ENCODE measurements around the gene ACSM4.
"Not testable (repeated sequence)": the region's sequence is repeated elsewhere in the genome, so short reads cannot be mapped to it uniquely, and the experiment has no call there.

The ACSM4 gene, protein sequence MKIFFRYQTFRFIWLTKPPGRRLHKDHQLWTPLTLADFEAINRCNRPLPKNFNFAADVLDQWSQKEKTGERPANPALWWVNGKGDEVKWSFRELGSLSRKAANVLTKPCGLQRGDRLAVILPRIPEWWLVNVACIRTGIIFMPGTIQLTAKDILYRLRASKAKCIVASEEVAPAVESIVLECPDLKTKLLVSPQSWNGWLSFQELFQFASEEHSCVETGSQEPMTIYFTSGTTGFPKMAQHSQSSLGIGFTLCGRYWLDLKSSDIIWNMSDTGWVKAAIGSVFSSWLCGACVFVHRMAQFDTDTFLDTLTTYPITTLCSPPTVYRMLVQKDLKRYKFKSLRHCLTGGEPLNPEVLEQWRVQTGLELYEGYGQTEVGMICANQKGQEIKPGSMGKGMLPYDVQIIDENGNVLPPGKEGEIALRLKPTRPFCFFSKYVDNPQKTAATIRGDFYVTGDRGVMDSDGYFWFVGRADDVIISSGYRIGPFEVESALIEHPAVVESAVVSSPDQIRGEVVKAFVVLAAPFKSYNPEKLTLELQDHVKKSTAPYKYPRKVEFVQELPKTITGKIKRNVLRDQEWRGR

GRCh38 chr12:7303772-7304171 is at the start of gene ACSM4:
Gene ACSM4, plus strand, starts transcription at chr12:7304072. Its CDS starts 260 bp downstream, at chr12:7304332.
- no peak for DNase-seq (ENCODE audit: low read depth)

GRCh38 chr12:7259060-7259459 is 44.8 kb upstream of the ACSM4 start:
- DNase-seq (ENCODE audit: low read depth), result no peak

DNA sequence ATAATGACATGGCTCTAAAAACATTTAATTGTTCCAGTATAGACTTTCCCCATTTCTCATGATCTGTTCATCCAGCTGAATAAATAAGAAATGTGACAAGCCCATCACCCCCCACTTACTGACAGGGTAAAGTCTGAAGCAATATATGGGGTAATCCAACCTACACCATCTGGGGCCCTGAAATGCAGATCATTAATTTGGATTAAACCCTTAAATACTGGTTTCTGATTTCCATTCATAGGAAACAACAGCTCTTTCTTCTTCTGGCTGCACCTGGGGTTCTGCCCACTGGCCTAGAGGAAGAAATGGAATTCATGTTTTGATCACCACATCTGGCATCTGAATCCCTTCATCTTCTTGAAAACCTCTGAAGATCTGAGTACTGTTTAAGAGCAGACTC is 39.3 kb upstream of the ACSM4 start:
- no peak for DNase-seq (ENCODE audit: low read depth)

DNA sequence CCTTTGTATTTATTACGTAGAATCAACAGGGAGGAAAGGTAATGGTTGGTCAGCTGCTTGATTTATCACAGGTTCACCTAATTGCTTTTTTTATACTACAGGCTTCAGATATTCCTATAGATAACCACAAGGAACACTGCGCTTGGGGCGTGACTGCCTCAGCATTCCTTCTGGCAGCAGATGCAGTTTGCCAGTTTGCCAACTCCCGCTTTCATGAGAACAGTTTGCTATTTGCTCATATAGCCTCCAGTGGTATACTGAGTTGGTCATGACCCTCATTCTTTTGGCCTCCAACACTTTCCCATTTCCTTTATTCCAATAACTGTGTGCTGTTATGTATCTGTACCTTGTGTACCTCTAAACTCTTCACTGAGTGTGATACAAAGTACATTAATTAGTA is 38.6 kb upstream of the ACSM4 start:
- DNase-seq (ENCODE audit: low read depth), result no peak

- DNase-seq (ENCODE audit: low read depth), result no peak
Measured at GRCh38 chr12:7269273-7269672, 34.6 kb upstream of the ACSM4 start.

DNA sequence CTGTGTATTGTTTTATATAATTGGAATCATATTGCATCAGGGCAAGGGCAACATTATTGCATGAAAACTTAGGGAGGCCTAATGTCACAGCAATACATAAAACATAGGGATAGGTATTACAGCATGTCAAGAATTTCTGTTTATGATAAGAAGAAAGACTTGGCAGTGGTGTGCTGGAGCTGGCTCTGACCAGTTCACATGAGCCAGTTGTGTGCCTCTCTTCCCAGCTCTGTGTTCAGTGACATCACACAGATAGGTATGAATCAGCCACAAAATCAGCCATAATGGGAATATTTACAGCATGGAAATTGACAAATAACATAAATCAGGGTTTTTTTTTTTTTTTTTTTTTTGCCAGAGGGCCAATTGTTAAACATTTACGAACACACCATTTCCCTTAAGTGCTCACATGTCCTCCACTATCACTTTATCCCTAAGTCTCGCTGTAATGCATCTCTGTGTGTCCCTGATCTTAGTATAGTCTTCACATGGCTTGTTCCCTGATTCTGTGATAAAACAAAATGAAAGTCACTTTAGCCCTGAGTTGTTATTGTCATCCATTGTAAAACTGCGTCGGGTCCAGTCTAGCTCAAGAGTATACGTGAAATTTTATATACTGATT is 31.9 kb upstream of the ACSM4 start:
- no peak for DNase-seq (ENCODE audit: low read depth)

DNA sequence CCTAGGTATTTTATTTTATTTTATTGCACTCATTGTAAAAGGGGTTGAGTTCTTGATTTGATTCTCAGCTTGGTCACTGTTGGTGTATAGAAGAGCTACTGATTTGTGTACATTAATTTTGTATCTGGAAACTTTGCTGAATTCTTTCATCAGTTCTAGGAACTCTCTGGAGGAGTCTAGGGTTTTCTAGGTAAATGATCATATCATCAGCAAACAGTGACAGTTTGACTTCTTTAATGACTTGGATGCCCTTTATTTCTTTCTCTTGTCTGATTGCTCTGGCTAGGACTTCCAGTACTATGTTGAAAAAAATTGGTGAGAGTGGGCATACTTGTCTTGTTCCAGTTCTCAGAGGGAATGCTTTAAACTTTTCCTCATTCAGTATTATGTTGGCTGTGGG is 28.4 kb upstream of the ACSM4 start:
- not testable (repeated sequence) for DNase-seq (ENCODE audit: low read depth)

- no peak for DNase-seq (ENCODE audit: low read depth)
Measured at GRCh38 chr12:7282844-7283243, 21.0 kb upstream of the ACSM4 start.

- no peak for DNase-seq (ENCODE audit: low read depth)
Measured at GRCh38 chr12:7289743-7290142, 14.1 kb upstream of the ACSM4 start.

GRCh38 chr12:7290588-7290987 is 13.3 kb upstream of the ACSM4 start:
- not testable (repeated sequence) for DNase-seq (ENCODE audit: low read depth)

GRCh38 chr12:7292300-7292699 is 11.6 kb upstream of the ACSM4 start:
- no peak for DNase-seq (ENCODE audit: low read depth)

- no peak for DNase-seq (ENCODE audit: low read depth)
Measured at GRCh38 chr12:7293670-7294069, 10.2 kb upstream of the ACSM4 start.

DNA sequence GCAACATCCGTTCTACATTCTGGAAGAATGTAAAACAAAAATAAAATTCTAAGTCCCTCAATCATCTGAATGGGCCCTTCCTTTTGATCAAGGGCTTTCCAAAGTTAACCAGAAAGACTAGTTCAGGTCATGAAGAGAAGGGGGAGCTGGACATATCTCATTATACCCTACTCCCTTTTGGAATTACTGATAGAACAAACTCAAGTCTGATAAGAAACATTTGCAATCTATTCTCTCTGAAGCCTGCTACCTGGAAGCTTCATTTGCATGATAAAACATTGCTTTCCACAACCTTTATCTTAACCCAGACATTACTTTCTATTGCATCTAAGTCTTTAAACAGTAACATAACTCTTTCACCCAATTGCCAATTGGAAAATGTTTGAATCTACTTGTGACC is 8.3 kb upstream of the ACSM4 start:
- no peak for DNase-seq (ENCODE audit: low read depth)

GRCh38 chr12:7297865-7298264 is 6.0 kb upstream of the ACSM4 start:
- DNase-seq (ENCODE audit: low read depth), result no peak

GRCh38 chr12:7302266-7302986 is 1.4 kb upstream of the ACSM4 start:
- DNase-seq (ENCODE audit: low read depth), result no peak

GRCh38 chr12:7303230-7303629 is 642 bp upstream of the ACSM4 start:
- DNase-seq (ENCODE audit: low read depth), result no peak

DNA sequence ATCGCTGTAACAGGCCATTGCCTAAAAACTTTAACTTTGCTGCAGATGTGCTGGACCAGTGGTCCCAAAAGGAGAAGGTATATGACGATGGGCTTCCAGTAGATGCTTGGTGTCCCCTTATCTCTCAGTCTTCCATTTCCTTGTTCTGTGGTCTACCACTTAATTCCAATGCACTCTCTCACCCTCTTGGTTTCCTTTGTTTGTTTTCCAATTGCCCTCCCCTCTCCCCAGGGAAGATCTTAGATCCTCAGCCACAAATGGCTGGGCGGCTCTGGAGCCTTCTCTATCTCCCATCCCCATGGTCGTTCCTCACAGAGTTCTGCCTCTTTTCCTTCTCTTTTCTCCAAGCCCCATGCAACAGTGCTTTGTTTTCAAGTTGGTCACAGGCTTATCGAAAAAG is 584 bp downstream of the ACSM4 start:
- DNase-seq (ENCODE audit: low read depth), result no peak

GRCh38 chr12:7310070-7310469 is 6.2 kb downstream of the ACSM4 start:
- DNase-seq (ENCODE audit: low read depth), result no peak

- DNase-seq (ENCODE audit: low read depth), result no peak
Measured at GRCh38 chr12:7319930-7320329, 16.1 kb downstream of the ACSM4 start.

GRCh38 chr12:7321624-7322023 is 17.8 kb downstream of the ACSM4 start:
- no peak for DNase-seq (ENCODE audit: low read depth)

DNA sequence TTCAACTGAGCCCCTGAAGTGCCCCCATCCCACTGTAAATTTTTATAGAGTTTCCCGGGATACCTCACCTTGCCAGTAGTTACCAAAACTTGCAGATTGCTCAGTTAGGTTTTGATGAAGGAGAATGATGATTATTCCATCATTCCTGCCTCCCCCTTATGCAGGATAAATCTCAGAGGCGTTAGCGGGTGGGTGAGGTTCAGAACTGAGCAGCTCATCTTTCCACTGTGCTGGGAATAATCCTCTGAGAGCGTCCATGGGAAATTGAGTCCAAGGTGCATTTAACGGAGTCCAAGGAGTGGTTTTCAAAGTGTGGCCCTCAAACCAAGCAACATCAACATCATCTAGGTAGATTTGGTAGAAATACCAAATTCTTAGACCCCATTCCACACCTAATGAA is 18.7 kb downstream of the ACSM4 start:
- DNase-seq (ENCODE audit: low read depth), result no peak

GRCh38 chr12:7324176-7324575 is 20.3 kb downstream of the ACSM4 start:
- no peak for DNase-seq (ENCODE audit: low read depth)

DNA sequence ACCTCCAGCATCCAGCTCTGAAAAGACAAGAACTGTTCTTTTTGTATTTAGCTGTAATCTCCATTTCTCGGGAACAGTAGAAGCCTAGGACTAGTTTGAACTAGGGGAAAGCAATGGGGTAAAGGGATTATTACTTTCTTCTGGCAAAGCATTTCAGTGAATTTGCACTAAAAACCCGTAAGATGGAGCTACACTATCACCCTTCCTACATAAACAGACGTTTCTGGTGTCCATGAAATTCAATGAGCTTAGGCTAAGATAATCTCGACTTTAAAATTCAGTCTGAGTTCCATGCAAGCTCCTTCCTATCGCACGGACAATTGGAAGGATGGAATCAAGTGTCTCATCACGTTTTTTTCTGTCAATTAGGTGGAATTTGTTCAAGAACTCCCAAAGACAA is 24.0 kb downstream of the ACSM4 start:
- DNase-seq (ENCODE audit: low read depth), result no peak

Measured in T-helper 22 cell (primary cell).